ENCODE measurements around the gene NCLN.
"Not testable (repeated sequence)": the region's sequence is repeated elsewhere in the genome, so short reads cannot be mapped to it uniquely, and the experiment has no call there.

NCLN gene

DNA sequence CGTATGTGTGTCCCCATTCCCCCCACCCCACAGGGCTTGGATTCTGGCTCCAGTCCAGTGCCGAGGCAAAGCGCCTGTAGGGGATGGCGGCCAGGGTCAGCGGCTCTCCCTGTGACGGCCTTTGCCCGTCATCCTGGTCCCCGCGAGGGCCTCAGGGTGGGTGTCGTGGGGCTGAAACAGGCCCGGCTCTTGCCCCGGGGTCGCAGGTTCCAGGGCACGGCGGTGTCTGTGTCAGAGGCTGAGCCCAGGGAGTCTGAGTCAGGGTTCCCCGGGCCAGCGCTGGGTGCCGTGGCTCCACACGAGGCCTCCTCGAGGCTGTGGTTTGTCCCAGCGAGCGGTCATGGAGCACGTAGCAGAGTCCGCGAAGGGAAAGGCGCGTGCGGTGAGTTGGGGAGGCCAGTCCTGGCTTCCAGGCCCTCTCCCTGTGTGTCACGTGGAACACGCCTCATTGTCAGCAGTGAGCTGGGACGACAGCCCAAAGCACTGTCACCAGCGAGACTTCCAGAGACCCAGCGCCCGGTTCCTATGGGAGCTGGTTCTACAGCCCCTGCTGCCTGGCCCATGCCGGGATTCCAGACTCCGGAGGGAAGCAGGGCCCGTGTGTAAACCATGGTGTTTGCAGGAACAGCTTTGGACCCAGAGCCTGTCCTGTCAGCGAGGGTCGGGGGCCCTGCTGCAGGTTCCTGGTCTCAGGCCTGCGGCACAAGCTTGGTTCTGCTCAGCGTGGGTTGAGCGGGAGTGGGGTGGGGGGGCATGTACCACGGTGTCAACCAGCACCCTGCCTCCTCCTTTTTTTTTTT lies 13.4 kb downstream of the NCLN start:
- DNase-seq (ENCODE audit: low read depth) = no peak

DNA sequence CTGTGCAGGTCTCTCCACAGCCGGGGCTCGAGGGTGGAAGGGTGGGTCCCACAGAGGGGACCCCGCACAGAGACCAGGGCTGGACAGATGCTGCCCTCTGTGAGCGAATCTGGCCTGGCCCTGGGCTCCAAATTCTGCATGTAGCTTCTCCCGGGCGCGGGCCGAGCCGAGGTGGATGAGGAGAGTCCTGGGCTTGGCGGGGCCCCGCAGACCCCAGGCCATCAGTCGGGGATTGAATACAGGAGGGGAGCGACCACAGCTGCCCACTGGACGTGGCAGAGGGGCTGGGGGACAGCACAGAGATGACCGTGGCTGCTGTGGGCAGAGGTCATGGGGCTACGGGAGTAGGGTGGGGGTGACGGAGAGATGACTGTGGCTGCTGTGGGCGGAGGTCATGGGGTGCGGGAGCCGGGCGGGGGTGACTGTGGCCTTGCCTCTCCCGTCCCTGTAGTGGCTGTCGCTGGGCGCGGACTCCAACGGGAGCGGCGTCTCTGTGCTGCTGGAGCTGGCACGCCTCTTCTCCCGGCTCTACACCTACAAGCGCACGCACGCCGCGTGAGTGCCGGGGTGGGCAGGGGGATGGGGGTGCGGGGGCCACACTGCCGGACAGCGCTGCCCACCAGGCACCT lies 15.5 kb downstream of the NCLN start:
- no peak for DNase-seq (ENCODE audit: low read depth)

DNA sequence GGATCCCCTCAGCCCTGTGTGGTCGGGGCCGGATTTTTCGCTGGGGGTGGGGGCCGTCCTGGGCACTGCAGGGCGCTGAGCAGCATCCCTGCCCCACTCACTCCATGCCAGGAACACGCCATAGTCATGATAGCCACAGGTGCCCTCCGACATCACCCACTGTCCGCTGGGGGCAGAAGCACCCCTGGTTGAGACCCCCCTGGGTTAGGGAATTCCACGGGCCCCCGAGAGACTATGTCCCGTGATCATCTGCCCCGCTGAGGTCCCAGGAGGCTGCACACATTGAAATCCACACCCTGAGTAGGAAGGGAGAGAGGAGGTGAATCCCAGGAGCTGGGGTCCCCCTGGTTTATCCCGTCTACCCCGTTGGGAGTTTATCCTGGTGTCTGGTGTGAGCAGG lies 16.2 kb downstream of the NCLN start:
- DNase-seq (ENCODE audit: low read depth) = no peak

DNA sequence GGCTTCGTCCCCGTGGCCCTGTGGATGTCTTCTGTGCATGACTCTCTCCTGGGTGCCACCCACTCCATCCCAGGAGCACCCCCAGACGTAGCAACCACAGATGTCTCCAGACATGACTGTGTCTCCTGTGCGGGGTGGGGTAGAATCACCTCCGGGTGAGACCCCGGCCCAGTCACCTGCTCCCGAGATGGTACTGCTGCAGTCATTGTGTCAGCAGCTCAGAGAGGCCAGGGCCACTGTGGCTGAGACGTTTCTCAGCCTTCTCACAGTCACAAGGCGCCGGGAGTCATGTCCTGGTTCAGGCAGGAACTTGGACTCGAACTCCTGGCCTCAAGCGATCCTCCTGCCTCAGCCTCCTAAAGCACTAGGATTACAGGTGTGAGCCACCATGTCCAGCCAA lies 16.6 kb downstream of the NCLN start:
- DNase-seq (ENCODE audit: low read depth) = no peak

DNA sequence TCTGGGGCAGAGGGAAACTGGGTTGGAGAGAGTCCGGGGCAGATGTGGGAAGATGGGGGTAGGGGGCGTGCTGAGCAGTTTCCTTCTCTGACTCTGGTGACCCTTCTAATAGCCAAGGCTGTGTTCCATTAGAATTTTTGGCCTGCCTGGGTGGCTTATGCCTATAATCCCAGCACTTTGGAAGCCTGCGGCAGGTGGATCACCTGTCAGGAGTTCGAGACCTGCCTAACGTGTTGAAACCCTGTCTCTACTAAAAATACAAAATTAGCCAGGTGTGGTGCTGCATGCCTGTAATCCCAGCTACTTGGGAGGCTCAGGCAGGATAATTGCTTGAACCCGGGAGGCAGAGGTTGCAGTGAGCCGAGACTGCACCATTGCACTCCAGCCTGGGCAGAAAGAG lies 17.2 kb downstream of the NCLN start:
- DNase-seq (ENCODE audit: low read depth) = not testable (repeated sequence)

DNA sequence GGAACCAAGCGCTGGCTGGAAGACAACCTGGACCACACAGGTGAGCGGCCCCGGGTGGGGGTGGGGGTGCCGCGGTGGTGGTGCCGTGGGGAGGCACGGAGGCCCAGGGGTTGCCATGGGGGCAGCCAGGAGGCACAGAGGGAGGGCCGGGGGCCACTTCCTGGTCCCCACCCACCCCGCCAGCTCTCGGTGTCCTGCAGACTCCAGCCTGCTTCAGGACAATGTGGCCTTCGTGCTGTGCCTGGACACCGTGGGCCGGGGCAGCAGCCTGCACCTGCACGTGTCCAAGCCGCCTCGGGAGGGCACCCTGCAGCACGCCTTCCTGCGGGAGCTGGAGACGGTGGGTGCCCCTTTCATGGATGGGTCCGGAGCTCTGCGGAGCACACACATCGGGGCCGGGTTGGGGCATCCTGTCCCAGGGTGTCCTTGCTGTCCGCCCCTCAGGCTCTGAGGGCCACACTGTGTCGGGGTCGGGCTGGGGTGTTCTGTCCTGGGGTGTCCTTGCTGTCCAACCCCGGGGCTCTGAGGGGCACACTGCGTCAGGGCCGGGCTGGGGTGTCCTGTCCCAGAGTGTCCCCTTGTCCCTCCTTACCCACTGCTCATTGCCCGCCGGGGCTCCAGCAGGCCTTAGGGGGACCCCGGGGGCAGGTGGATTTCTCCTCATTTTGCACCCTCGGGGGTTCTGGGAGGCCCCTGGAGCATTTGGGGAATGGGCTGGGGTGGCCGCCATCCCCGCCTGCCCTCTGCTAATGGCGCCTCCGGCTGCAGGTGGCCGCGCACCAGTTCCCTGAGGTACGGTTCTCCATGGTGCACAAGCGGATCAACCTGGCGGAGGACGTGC lies 18.3 kb downstream of the NCLN start:
- no peak for DNase-seq (ENCODE audit: low read depth)

DNA sequence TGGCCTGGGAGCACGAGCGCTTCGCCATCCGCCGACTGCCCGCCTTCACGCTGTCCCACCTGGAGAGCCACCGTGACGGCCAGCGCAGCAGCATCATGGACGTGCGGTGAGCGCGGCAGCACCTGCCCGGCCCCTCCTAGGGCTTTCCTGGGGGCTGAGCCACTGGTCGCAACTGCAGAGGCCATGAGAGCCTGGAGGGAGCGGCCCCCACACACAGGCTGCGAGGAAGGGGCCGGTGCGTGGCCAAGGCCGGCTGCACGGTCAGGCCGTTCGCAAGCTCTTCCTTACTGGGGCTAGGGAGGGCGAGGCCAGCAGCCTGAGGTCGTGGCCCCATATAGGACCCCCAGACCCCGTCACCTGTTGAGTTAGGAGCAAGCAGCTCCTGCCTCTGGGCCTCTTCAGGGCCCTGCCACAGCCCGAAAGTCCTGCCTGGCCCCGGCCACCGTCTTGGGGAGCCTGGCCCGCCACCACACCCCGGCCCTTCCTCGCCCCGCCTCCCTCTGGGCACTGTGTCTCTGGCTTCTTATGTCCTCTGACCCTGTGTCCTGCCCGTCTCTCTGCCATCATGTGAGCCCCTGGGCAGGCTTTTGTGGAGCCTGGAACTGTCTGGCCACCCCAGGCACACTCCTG lies 19.0 kb downstream of the NCLN start:
- DNase-seq (ENCODE audit: low read depth) = no peak

DNA sequence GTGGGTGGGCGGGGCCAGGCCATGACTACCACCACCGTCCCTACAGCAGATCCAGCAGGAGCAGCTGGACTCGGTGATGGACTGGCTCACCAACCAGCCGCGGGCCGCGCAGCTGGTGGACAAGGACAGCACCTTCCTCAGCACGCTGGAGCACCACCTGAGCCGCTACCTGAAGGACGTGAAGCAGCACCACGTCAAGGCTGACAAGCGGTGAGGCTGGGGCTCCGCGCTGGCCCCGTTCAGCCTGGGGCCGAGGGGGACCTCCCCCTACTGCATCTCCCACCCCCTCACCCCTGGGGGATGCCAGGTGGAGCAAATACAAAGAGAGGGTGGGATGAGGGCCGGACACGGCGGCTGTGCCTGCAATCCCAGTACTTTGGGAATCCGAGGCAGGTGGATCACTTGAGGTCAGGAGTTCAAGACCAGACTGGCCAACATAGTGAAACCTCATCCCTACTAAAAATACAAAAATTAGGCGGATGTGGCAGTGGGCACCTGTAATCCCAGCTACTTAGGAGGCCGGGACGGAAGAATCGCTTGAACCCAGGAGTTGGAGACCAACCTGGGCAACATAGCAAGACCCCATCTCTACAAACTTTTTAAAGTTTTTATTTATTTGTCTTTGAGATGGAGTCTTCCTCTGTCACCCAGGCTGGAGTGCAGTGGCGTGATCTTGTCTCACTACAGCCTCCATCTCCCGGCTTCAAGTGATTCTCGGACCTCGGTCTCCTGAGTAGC lies 20.7 kb downstream of the NCLN start:
- DNase-seq (ENCODE audit: low read depth) = no peak

DNA sequence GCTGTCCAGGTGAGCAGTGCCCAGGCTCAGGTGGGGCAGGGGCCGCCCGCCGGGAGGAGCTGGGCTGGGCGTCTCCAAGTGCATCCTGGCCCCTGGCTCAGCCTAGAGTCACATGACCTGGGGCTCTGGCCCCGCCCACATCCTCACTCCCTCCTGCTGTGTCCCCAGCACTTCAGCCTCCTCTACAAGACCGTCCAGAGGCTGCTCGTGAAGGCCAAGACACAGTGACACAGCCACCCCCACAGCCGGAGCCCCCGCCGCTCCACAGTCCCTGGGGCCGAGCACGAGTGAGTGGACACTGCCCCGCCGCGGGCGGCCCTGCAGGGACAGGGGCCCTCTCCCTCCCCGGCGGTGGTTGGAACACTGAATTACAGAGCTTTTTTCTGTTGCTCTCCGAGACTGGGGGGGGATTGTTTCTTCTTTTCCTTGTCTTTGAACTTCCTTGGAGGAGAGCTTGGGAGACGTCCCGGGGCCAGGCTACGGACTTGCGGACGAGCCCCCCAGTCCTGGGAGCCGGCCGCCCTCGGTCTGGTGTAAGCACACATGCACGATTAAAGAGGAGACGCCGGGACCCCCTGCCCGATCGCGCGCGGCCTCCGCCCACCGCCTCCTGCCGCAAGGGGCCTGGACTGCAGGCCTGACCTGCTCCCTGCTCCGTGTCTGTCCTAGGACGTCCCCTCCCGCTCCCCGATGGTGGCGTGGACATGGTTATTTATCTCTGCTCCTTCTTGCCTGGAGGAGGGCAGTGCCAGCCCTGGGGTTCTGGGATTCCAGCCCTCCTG lies 21.9 kb downstream of the NCLN start:
- DNase-seq (ENCODE audit: low read depth) = no peak

DNA sequence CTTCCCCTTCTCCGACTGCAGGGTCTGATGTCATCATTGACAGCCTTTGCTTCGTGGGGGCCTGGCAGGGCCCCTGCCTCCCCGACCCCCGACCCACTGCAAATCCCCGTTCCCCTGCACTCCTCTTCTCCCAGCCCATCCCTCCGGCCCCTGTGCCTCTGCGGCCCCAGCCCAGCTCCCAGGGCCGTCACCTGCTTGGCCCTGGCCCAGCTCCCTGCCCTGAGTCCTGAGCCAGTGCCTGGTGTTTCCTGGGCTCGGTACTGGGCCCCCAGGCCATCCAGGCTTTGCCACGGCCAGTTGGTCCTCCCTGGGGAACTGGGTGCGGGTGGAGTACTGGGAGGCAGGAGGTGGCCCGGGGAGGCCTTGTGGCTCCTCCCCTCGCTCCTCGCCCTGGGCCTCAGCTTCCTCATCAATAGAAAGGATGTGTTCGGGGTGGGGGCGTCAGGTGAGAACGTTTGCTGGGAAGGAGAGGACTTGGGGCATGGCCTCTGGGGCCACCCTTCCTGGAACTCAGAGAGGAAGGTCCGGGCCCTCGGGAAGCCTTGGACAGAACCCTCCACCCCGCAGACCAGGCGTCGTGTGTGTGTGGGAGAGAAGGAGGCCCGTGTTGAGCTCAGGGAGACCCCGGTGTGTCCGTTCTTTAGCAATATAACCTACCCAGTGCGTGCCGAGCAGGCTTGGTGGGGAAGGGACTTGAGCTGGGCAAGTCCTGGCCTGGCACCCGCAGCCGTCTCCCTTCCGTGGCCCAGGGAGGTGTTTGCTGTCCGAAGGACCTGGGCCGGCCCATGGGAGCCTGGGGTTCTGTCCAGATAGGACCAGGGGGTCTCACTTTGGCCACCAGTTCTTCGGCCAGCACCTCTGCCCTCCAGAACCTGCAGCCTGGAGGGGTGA lies 22.8 kb downstream of the NCLN start:
- DNase-seq (ENCODE audit: low read depth) = no peak

DNA sequence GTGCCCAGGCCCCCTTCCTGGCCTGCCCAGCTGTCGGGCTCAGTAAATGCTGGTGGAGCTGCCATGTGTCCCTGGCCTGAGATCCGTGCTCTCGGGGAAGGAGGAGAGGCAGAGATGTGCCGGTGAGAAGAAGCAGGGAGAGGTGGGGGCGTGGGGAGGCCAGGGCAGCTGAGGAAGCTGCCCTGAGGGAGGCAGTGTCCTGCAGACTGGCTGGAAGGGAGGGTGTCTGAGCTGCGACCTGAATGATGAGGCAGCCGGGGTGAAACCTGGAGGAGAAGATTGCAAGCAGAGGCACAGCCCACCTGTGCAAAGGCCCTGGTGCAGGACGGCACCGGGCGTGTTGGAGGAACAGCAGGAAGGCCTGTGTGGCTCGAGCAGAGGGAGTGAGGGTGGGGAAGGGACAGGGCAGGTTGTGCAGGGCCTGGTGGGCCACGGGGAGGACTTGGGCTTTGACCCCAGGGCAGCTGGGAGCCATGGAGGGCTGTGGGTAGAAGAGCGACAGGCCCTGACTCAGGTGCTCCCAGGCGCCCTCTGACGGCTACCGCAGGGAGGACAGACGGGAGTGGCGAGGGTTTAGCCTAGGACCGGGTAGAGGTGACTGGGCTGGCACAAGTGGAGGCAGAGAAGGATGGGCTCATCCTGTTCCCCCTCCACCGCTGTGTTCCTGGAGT lies 24.8 kb downstream of the NCLN start:
- peak; percentile 21 for DNase-seq (ENCODE audit: low read depth)

DNA sequence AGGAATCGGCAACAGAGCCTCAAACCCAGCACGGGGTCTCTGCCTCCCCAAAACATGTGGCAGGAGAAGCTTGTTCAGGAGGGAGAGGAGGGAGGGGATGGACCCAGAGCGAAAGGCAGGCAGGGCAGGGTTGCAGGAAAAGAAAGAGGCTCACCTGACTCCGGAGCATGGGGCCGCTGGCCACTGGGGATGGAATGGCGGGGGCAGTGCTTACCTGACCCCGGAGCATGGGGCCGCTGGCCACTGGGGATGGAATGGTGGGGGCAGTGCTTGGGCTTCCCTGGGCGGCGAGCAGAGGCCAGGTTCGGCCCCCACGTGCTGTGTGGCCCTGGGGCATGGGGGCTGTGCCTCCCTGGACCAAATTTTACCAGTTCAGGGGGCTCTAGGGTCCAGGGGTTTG lies 25.5 kb downstream of the NCLN start:
- no peak for DNase-seq (ENCODE audit: low read depth)

DNA sequence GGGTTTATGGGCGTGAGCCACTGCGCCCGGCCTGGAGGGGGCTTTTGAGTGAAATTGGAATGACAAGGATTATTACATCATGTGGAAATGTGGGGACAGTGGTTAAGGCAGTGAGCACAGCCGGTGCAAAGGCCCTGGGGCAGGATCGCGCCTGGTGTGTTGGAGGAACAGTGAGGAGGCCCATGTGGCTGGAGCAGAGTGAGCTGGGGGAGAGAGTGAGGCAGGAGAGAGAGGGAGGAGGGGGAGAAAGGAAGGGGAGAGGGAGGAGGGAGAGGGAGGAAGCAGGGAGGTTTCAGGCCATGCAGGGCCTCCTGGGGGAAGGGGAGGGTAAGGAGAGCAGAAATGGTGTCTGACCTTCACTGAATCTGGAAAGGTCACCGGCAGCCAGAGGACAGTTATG lies 27.4 kb downstream of the NCLN start:
- no peak for DNase-seq (ENCODE audit: low read depth)

DNA sequence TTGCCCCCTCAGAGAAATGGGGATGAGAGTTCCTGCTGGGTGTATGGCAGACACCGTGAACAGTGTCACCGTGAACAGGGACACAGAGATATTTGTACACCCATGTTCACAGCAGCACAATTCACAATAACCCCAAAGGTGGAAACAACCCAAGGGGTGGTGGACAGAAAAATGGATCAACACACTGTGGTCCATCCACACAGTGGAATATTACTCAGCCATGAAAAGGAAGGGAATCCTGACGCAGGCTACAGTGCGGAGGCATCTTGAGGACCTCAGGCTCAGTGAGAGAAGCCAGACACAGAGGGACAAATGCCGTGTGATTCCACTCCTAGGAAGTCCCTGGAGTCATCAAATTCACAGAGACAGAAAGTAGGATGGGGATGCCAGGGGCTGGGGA lies 31.1 kb downstream of the NCLN start:
- DNase-seq (ENCODE audit: low read depth) = no peak

DNA sequence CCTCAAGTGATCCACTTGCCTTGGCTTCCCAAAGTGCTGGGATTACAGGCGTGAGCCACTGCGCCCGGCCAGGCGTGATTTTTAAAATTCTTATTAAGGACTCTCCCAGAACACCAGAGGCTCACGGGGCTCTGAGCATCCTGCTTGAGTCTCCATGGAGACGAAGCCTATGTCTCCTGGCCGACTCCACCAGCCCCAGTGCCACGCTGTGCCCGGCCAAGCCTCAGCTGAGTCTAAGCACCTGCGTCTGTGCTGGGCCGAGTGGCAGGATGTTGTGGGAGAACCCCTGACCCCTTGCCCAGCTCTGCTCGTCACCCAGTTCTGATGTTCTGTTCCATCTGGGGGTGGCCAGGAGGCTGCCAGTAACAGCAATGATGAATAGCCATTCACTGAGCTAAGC lies 34.8 kb downstream of the NCLN start:
- DNase-seq (ENCODE audit: low read depth) = no peak

DNA sequence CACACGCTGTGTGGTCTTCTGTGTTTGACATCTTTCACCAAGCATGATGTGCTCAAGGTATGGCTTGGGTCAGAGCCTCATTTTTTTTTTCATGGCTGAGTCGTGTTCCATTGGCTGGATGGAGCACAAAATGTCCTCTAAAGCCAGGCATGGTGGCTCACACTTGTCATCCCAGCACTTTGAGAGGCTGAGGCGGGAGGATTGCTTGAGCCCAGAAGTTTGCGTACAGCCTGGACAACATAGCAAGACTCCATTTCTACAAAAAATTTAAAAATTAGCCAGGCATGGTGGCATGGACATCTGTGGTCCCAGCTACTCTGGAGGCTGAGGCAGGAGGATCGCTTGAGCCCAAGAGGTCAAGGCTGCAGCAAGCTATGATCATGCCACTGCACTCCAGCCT lies 35.8 kb downstream of the NCLN start:
- DNase-seq (ENCODE audit: low read depth) = not testable (repeated sequence)

DNA sequence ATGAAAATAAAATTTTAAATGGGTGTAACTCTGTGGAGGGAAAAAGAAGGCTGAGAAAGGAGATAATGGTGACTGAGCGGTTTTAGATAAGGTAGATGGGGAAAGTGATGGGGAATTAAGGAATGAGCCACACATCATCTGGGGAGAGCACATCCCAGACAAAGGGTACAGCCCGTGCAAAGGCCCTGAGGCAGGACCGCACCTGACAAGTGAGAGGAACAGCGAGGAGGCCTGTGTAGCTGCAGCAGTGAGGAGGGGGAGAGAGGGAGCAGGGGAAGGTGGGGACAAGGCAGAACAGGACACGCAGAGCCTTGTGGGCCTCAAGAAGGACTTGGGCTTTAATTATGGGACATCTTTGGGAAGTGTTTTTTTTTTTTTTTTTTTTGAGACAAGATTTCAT lies 37.0 kb downstream of the NCLN start:
- no peak for DNase-seq (ENCODE audit: low read depth)

DNA sequence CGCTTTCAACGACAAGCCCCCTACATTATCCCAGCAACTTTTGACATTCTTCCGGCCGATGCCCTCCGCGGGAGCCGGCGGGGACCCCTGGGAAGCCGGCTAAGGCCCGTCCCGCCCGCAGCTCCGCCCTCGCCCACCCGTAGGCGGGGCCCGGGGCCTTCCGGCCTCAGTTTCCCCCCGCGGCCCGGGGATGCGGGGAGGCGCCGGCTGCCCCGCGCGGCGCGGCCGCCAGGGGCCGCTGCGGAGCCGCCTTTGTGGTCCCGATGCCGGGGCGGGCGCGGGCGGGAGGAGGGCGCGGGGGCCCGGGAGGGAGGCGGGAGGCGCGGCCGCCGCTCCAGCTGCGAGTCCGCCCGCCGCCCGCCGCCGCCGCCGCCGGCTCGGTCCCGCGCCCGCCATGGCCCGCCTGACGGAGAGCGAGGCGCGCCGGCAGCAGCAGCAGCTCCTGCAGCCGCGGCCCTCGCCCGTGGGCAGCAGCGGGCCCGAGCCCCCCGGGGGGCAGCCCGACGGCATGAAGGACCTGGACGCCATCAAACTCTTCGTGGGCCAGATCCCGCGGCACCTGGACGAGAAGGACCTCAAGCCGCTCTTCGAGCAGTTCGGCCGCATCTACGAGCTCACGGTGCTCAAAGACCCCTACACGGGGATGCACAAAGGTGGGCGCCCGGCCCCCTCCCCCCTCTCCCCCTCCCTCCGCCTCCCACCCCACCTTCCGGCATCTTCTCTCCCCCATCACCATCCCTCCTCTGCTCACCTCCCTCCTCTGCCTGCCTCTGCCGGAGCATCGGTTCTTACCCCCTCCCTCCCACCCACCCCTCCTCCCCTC lies 38.8 kb downstream of the NCLN start, which contains the start of gene CELF5:
CELF5 (plus strand) TSS at position 316 of the 823 bp plus-strand sequence; CDS start at position 395, 79 bp downstream.
- DNase-seq (ENCODE audit: low read depth) = peak; percentile 37

DNA sequence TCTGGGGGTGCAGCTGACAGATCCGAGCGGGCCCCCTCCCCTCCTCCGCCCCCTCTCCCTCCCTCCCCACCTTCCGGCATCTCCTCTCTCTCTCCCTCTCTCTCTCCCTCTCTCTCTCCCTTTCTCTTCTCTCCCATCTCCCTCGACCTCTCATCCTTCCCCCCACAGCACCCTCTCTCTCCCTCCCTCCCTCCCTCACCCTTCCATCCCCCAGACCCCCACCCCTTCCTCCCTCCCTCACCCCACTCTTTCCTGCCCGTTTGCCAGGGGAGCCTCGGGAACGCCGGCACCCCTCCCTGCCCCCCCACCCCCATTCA lies 39.4 kb downstream of the NCLN start:
- no peak for DNase-seq (ENCODE audit: low read depth)

Measured in T-helper 22 cell (primary cell).